ENCODE results near the gene CNGB1. TPM values are rescaled to one million over a fixed set of nuclear protein-coding genes. Genes with fewer than 3 reads are reported as not detected.

CNGB1 gene
- total and polyA plus RNA-seq, 2 of the 13 experiments (the other 11 are each of a cell fraction or from before 2014, with no cell fraction given), result 0.02 to 0.15 TPM

- TF ChIP-seq, protein P1, sequence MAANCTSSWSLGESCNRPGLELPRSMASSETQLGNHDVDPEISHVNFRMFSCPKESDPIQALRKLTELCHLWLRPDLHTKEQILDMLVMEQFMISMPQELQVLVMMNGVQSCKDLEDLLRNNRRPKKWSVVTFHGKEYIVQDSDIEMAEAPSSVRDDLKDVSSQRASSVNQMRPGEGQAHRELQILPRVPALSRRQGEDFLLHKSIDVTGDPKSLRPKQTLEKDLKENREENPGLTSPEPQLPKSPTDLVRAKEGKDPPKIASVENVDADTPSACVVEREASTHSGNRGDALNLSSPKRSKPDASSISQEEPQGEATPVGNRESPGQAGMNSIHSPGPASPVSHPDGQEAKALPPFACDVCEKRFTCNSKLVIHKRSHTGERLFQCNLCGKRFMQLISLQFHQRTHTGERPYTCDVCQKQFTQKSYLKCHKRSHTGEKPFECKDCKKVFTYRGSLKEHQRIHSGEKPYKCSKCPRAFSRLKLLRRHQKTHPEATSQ (CRISPR knock-in tag; IDR thresholded peaks at IDR 0.05; ENCODE audit: borderline replicate concordance), result no peak
- TF ChIP-seq NFE2 (CRISPR knock-in tag; IDR thresholded peaks at IDR 0.05) (no peak), SOX6 (IDR thresholded peaks at IDR 0.05) (peak; percentile 87; the same call in 1 of the 2 replicates), SOX6 (CRISPR knock-in tag; IDR thresholded peaks at IDR 0.05) (no peak), PRDM10 (CRISPR knock-in tag; IDR thresholded peaks at IDR 0.05; ENCODE audit: low read depth) (no peak), GFI1 (CRISPR knock-in tag; IDR thresholded peaks at IDR 0.05; ENCODE audit: borderline replicate concordance) (no peak), HDAC2 (CRISPR knock-in tag; IDR thresholded peaks at IDR 0.05) (no peak), BORCS8-MEF2B (CRISPR knock-in tag; IDR thresholded peaks at IDR 0.05) (no peak), EZH2 (conservative IDR thresholded peaks at IDR 0.05; ENCODE audit: low read depth, low read length) (no peak), ZNF768 (CRISPR knock-in tag; IDR thresholded peaks at IDR 0.05) (no peak), SIN3A (IDR thresholded peaks at IDR 0.05; ENCODE audit: borderline replicate concordance, low read depth, low read length) (no peak), KMT2B (CRISPR knock-in tag; IDR thresholded peaks at IDR 0.05) (no peak), NFRKB (IDR thresholded peaks at IDR 0.05) (0 out of 2 replicates have a peak, but pooled peaks have one; percentile 40), ZBTB7B (CRISPR knock-in tag; IDR thresholded peaks at IDR 0.05) (no peak), ZNF207 (IDR thresholded peaks at IDR 0.05; ENCODE audit: borderline replicate concordance) (0 out of 2 replicates have a peak, but pooled peaks have one; percentile 85), IKZF1 (IDR thresholded peaks at IDR 0.05) (peak; percentile 96), JUNB (CRISPR knock-in tag; IDR thresholded peaks at IDR 0.05; ENCODE audit: borderline replicate concordance) (peak; percentile 59; the same call in 1 of the 2 replicates), MBD4 (IDR thresholded peaks at IDR 0.05; ENCODE audit: borderline replicate concordance, low read length) (no peak), ZNF670 (CRISPR knock-in tag; IDR thresholded peaks at IDR 0.05; ENCODE audit: borderline replicate concordance) (no peak), NCOR1 (IDR thresholded peaks at IDR 0.05; ENCODE audit: borderline replicate concordance, low read length) (no peak), ZNF747 (CRISPR knock-in tag; IDR thresholded peaks at IDR 0.05; ENCODE audit: borderline replicate concordance) (no peak), SRSF4 (IDR thresholded peaks at IDR 0.05; ENCODE audit: low read depth, low read length, poor library complexity, severe bottlenecking) (no peak), ZNF891 (CRISPR knock-in tag; IDR thresholded peaks at IDR 0.05) (no peak), ZNF652 (CRISPR knock-in tag; IDR thresholded peaks at IDR 0.05; ENCODE audit: borderline replicate concordance, low read depth) (no peak), ZNF572 (CRISPR knock-in tag; IDR thresholded peaks at IDR 0.05) (no peak)
- TF ChIP-seq, protein P2, sequence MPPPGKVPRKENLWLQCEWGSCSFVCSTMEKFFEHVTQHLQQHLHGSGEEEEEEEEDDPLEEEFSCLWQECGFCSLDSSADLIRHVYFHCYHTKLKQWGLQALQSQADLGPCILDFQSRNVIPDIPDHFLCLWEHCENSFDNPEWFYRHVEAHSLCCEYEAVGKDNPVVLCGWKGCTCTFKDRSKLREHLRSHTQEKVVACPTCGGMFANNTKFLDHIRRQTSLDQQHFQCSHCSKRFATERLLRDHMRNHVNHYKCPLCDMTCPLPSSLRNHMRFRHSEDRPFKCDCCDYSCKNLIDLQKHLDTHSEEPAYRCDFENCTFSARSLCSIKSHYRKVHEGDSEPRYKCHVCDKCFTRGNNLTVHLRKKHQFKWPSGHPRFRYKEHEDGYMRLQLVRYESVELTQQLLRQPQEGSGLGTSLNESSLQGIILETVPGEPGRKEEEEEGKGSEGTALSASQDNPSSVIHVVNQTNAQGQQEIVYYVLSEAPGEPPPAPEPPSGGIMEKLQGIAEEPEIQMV (CRISPR knock-in tag; IDR thresholded peaks at IDR 0.05; ENCODE audit: low read depth), result no peak
Observed at GRCh38 chr16:57912529-57913260, 58.2 kb downstream of the CNGB1 start (continued).

Measured in HepG2 (cell line).